Fibroblast of pulmonary artery (primary cell): ENCODE data around the gene STARD10.
"Not testable (repeated sequence)": the region's sequence is repeated elsewhere in the genome, so short reads cannot be mapped to it uniquely, and the experiment has no call there.

Experiments
- DNase-seq: peaks from one replicate; pipeline ENCODE4 v3.0.0-alpha.2; 2010; ENCODE audit warnings: low read depth
- H3K4me3 ChIP-seq: replicated peaks from 2 replicates; pipeline ENCODE4 v1.5.1; 2011; ENCODE audit warnings: low read depth, mild to moderate bottlenecking, control low read depth, low read length, moderate library complexity
- CTCF ChIP-seq: IDR thresholded peaks from 2 replicates; pipeline ENCODE4 v1.5.1; 2011; ENCODE audit warnings: mild to moderate bottlenecking, control low read depth, low read length, inconsistent platforms; ENCODE audit errors: missing control alignments

STARD10 gene

DNA sequence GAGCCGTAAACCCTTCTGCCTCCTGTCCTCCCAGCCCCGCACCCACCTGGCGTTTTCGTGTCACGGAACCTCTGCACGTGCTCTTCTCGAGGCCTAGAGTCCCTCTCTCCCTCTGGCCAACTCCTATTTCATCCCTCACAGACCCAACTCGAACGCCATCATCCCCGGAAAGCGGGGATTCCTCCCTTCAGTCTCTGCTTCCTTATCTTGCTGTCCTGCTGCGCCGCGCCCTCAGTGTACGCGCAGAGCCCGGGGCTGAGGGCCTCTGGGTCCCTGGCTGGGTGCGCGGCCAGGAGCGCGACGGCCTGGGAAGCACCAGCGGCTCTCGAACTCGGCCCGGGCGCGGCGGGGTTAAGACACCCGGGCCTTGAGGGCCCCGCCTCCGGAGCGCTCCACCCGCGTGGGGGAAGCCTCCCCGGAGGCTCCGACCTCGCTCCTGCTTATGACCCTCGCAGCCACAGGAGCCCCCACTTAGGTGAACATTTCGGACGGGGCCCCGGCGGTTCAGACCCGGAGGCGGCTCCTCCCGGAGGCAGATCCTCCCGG, 20.0 kb upstream of the STARD10 start:
- peak; percentile 75 for DNase-seq
- H3K4me3 ChIP-seq, result peak overlapping the region; percentile 85
- no peak for TF ChIP-seq CTCF

DNA sequence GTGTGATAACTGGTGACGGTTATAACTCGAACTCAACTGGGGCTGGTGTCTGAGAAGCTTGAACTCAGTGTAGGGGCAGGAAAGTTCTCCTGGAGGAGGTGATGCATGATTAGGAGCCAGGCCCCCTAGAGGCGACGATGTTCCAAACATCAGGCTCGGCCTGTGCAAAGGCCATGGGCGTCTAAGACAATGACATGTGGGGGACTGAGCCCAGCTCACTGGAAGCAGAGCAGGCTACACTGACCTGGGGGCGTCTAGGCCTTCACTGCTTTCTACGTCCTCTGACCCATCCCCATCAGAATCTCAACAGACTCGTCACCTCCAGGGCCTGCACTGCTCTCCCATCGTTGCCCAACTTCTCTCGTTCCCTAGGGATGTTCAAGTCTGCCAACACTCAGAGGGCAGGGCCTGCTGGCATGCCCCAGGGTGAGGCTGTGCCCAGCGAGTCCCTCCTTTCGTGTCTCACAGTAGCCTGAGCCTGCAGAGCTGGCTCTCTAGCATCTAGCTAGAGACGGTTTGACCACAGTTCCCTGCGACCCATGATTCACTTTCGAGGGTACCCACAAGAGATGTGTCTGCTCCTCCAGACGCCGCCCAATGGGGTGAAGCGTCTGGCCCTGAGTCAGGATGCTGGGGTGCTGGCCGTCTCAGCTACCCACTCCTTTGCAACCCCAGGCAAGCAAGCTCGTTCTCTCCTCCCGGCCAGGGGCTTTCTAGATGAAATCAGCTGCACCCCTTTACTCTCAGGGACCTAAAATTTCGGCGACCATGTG, 19.3 kb upstream of the STARD10 start:
- DNase-seq, result peak; percentile 61
- peak; percentile 67 for TF ChIP-seq CTCF

DNA sequence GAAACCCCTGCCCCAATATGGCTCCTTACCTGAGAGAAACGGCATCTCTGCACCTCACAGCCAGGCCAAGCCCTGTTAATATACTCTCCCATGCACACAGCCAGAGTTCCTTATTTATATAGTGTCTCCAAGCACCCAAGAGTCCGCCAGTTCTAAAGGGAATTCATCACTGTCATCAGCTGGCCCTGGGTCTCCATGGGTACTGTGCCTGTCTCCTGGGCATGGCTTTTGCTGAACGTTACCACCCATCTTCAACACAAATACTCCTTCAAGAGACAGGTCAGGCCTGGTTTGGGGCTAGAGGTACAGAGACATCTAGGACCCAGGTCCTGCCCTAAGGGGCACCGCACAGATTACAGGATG, 18.7 kb upstream of the STARD10 start:
- TF ChIP-seq CTCF, result no peak
- H3K4me3 ChIP-seq, result peak overlapping the region; percentile 85
- no peak for DNase-seq

More for the DNA sequence above, 19.3 kb upstream of the STARD10 start:
- peak overlapping the region; percentile 85 for H3K4me3 ChIP-seq

- H3K4me3 ChIP-seq, result not testable (repeated sequence)
Measured at GRCh38 chr11:72811686-72812085, 17.8 kb upstream of the STARD10 start.

GRCh38 chr11:72808331-72808798, 14.5 kb upstream of the STARD10 start:
- TF ChIP-seq CTCF, result no peak
- no peak overlapping the region for H3K4me3 ChIP-seq
- DNase-seq, result no peak

More at GRCh38 chr11:72811686-72812085, 17.8 kb upstream of the STARD10 start:
- DNase-seq, result not testable (repeated sequence)

DNA sequence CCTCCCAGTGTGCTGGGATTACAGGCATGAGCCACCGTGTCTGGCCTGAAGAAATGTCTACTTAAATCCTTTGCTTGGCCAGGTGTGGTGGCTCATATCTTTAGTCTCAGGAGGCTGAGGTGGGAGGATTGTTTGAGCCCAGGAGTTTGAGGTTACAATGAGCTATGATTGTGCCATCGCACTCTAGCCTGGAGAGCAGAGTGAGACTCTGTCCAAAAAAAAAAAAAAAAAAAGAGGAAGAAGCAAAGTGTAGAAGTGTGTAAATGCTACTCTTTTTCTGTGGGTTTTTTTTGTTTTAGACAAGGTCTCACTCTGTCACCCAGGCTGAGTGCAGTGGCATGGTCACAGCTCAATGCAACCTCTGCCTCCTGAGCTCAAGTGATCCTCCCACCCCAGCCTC, 13.9 kb upstream of the STARD10 start:
- no peak for TF ChIP-seq CTCF
- no peak for DNase-seq
- no peak overlapping the region for H3K4me3 ChIP-seq

GRCh38 chr11:72807021-72807693, 13.3 kb upstream of the STARD10 start:
- no peak for TF ChIP-seq CTCF

DNA sequence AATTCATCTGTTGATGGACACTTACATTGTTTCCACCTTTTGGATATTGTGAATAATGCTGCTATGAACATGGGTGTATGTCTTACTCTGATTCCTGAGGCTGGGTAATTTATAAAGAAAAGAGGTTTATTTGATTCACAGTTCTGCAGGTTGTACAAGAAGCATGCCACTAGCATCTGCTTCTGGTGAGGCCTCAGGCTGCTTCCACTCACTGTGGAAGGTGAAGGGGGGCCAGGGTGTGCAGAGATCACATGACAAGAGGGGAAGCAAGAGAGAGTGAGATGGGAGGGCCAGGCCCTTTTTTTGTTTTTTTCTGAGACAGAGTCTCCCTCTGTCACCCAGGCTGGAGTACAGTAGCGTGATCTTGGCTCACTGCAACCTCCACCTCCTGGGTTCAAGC, 12.5 kb upstream of the STARD10 start:
- DNase-seq, H3K4me3 ChIP-seq: not testable (repeated sequence)

More at GRCh38 chr11:72807021-72807693, 13.3 kb upstream of the STARD10 start:
- no peak for DNase-seq
- H3K4me3 ChIP-seq, result no peak overlapping the region
